Measurements from ENCODE around the gene SP6. TPM values are rescaled to one million over a fixed set of nuclear protein-coding genes. Genes with fewer than 3 reads are reported as not detected.

SP6 gene
- under 0.01 TPM in 2 replicates for total RNA-seq

DNA sequence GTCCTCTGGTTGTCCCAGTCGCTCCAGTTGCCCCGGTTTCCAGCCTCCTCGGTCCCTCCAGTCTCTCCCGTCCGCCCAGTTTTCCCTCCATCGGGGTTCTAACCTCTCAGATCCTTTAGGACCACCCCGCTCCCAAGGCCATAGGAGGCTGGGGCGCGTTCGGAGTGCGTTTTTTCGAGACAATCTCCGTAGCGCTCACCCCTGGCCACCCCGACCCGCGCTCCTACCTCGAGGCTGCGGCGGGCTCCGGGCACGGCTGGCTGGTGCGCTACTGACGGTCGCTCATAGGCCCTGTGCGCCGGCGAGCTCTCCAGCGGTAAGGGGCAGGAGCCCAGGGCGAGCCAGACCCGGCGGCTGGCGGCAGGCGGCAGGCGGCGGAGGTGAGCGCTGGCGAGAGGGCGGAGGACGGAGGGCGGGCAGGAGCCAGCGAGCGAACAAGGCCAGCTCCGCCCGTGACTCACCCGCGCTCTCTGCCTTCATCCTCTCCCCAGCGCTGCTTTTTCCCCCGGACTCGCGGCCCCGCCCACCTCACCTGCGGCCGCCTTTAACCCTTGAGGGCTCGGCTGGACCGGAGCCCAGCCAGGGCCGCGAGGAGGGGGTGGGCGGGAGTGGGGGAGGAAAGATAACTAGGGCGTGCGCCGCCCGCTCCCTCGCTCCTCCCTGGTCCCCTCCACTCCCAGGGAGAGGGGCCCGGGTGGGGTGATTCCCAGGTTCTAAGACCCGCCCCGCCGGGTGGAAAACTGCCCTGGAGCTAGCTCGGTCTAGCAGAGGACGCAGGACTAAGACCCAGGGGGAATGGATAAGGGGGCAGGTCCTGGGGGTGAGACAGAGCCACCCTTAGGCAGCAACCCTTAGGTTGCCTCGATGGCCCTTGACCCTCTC is at the start of gene SP6:
Gene SP6, minus strand, starts transcription at position 472 of the 882 bp plus-strand sequence. CDS start 2,734 bp downstream, outside the sequence.
- no peaks in the 10 kb centered on the region for H3K36me3 ChIP-seq (ENCODE audit: insufficient read depth, low read length)
- peaks cover 12% of the 10 kb centered on the region for H3K4me1 ChIP-seq (ENCODE audit: insufficient read depth, low read length)
- H3K9me3 ChIP-seq (ENCODE audit: low read depth, low read length), result no peaks in the 10 kb centered on the region
- no peaks in the 10 kb centered on the region for H3K79me2 ChIP-seq (ENCODE audit: insufficient read depth, low read length)
- H3K27ac ChIP-seq (ENCODE audit: low read depth, low read length), result no peak within 1 kb of the TSS
- H3K27me3 ChIP-seq (ENCODE audit: insufficient read depth, low read length), result peaks cover 84% of the 10 kb centered on the region
- no peaks in the 10 kb centered on the region for H4K20me1 ChIP-seq (ENCODE audit: insufficient read depth, low read length)
- peak within 1 kb of the TSS; percentile 27 for H2AFZ ChIP-seq (ENCODE audit: low read length)
- DNase-seq (ENCODE audit: insufficient read length, low spot score, missing footprints), result peak; percentile 97
- H3K4me2 ChIP-seq (ENCODE audit: insufficient read depth, low read length), result peak within 1 kb of the TSS; percentile 56
- TF ChIP-seq, protein P1, sequence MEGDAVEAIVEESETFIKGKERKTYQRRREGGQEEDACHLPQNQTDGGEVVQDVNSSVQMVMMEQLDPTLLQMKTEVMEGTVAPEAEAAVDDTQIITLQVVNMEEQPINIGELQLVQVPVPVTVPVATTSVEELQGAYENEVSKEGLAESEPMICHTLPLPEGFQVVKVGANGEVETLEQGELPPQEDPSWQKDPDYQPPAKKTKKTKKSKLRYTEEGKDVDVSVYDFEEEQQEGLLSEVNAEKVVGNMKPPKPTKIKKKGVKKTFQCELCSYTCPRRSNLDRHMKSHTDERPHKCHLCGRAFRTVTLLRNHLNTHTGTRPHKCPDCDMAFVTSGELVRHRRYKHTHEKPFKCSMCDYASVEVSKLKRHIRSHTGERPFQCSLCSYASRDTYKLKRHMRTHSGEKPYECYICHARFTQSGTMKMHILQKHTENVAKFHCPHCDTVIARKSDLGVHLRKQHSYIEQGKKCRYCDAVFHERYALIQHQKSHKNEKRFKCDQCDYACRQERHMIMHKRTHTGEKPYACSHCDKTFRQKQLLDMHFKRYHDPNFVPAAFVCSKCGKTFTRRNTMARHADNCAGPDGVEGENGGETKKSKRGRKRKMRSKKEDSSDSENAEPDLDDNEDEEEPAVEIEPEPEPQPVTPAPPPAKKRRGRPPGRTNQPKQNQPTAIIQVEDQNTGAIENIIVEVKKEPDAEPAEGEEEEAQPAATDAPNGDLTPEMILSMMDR (IDR thresholded peaks at IDR 0.05; ENCODE audit: extremely low read depth, low read depth, low read length), result no peak
- H3K4me3 ChIP-seq (ENCODE audit: insufficient read depth, low read length), result peak within 1 kb of the TSS; percentile 55

DNA sequence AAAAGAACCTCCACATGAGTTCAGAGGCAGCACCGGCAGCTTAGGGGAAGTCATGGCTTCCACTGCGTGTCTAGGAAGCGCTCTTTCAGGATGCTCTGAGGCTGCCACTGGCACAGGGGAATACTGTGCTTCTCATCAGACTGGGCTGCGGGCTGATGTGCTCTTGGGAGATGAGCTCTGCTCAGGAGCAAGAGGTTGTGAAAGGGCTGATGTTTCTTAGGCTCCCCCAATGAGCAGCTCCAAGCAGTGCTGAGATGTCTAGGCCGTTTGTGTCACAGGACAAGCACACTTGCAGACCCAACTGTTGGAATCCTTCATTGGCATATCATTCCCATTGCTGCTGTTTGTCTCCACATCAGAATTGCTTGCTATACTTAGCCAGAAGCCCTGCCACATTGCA is 48.7 kb upstream of the SP6 start:
- DNase-seq (ENCODE audit: insufficient read length, low spot score, missing footprints), result no peak
- Histone ChIP-seq H4K20me1 (ENCODE audit: insufficient read depth, low read length) (no peaks in the 10 kb centered on the region), H2AFZ (ENCODE audit: low read length) (no peak overlapping the region), H3K4me1 (ENCODE audit: insufficient read depth, low read length) (peaks cover 38% of the 10 kb centered on the region), H3K36me3 (ENCODE audit: insufficient read depth, low read length) (no peaks in the 10 kb centered on the region), H3K79me2 (ENCODE audit: insufficient read depth, low read length) (peaks cover 56% of the 10 kb centered on the region), H3K9me3 (ENCODE audit: low read depth, low read length) (no peaks in the 10 kb centered on the region), H3K27ac (ENCODE audit: low read depth, low read length) (peak overlapping the region; percentile 71), H3K4me3 (ENCODE audit: insufficient read depth, low read length) (no peak overlapping the region), H3K4me2 (ENCODE audit: insufficient read depth, low read length) (peak overlapping the region; percentile 50), H3K27me3 (ENCODE audit: insufficient read depth, low read length) (no peaks in the 10 kb centered on the region)
- TF ChIP-seq, protein P1 (IDR thresholded peaks at IDR 0.05; ENCODE audit: extremely low read depth, low read depth, low read length), result no peak

DNA sequence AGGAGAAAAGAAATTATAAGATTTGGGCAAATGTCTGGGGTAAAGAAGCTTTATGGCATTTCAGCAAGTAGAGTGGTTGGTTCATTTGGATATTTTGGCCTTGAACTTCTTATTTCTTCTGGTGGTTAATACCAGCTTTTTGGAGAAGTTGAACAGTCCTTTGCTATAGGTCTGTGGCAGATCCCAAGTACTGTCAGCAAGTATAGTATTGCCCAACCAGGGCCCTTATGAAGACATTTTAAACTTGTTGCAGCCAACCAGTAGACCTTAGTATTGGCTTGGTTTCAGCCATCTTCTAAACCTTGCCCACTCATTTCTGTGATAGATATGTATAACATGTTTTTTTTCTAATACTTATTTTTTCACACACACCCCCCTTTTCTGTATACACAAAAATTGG is 47.3 kb upstream of the SP6 start:
- Histone ChIP-seq H3K79me2 (ENCODE audit: insufficient read depth, low read length) (peaks cover 56% of the 10 kb centered on the region), H3K4me2 (ENCODE audit: insufficient read depth, low read length) (no peak overlapping the region), H3K27ac (ENCODE audit: low read depth, low read length) (no peak overlapping the region), H3K36me3 (ENCODE audit: insufficient read depth, low read length) (no peaks in the 10 kb centered on the region), H2AFZ (ENCODE audit: low read length) (no peak overlapping the region), H4K20me1 (ENCODE audit: insufficient read depth, low read length) (no peaks in the 10 kb centered on the region), H3K9me3 (ENCODE audit: low read depth, low read length) (no peaks in the 10 kb centered on the region), H3K4me3 (ENCODE audit: insufficient read depth, low read length) (no peak overlapping the region), H3K27me3 (ENCODE audit: insufficient read depth, low read length) (no peaks in the 10 kb centered on the region), H3K4me1 (ENCODE audit: insufficient read depth, low read length) (peaks cover 39% of the 10 kb centered on the region)
- DNase-seq (ENCODE audit: insufficient read length, low spot score, missing footprints), result no peak
- TF ChIP-seq, protein P1 (IDR thresholded peaks at IDR 0.05; ENCODE audit: extremely low read depth, low read depth, low read length), result no peak

DNA sequence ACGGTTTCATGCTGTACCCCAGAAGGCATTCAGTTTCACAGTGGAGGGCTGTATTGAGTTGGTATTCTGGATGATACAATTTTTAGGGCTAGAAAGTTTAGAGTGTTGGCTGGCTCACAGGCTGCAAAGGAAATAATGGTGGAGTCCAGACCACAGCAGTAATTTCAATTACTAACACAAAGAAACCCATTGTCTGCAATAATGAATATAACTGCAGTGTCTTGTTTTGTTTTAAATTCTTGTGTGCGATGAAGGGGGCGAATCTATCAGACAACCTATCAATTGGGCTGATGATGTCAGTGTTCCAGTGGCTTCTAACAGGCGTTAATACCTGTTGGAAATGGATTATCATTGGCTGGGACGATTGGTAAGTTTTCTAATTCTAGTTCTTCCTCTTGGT is 46.6 kb upstream of the SP6 start:
- no peak for DNase-seq (ENCODE audit: insufficient read length, low spot score, missing footprints)

More for the DNA sequence above, 46.6 kb upstream of the SP6 start:
- no peaks in the 10 kb centered on the region for H3K36me3 ChIP-seq (ENCODE audit: insufficient read depth, low read length)
- no peaks in the 10 kb centered on the region for H3K27me3 ChIP-seq (ENCODE audit: insufficient read depth, low read length)
- TF ChIP-seq, protein P1 (IDR thresholded peaks at IDR 0.05; ENCODE audit: extremely low read depth, low read depth, low read length), result no peak
- H3K4me1 ChIP-seq (ENCODE audit: insufficient read depth, low read length), result peaks cover 39% of the 10 kb centered on the region
- H3K79me2 ChIP-seq (ENCODE audit: insufficient read depth, low read length), result peaks cover 56% of the 10 kb centered on the region
- peak overlapping the region; percentile 86 for H3K4me3 ChIP-seq (ENCODE audit: insufficient read depth, low read length)
- H2AFZ ChIP-seq (ENCODE audit: low read length), result no peak overlapping the region
- no peaks in the 10 kb centered on the region for H3K9me3 ChIP-seq (ENCODE audit: low read depth, low read length)
- peak overlapping the region; percentile 88 for H3K4me2 ChIP-seq (ENCODE audit: insufficient read depth, low read length)
- H4K20me1 ChIP-seq (ENCODE audit: insufficient read depth, low read length), result no peaks in the 10 kb centered on the region
- peak overlapping the region; percentile 90 for H3K27ac ChIP-seq (ENCODE audit: low read depth, low read length)

Measured in osteoblast (primary cell).